ENCODE results near the gene ENOX2.

ENOX2 gene

GRCh38 chrX:130606425-130606824 lies 296.6 kb downstream of the ENOX2 start:
- TF ChIP-seq CTCF (IDR thresholded peaks at IDR 0.05; ENCODE audit: low read depth, low read length, missing control alignments) = no peak
- H3K4me3 ChIP-seq (replicated peaks; ENCODE audit: low read depth, low read length) = no peak overlapping the region
- no peak for DNase-seq (ENCODE audit: extremely low read depth, low read depth)

GRCh38 chrX:130604882-130605281 lies 298.1 kb downstream of the ENOX2 start:
- no peak overlapping the region for H3K4me3 ChIP-seq (replicated peaks; ENCODE audit: low read depth, low read length)
- no peak for DNase-seq (ENCODE audit: extremely low read depth, low read depth)
- no peak for TF ChIP-seq CTCF (IDR thresholded peaks at IDR 0.05; ENCODE audit: low read depth, low read length, missing control alignments)

- no peak for DNase-seq (ENCODE audit: extremely low read depth, low read depth)
- TF ChIP-seq CTCF (IDR thresholded peaks at IDR 0.05; ENCODE audit: low read depth, low read length, missing control alignments) = no peak
- H3K4me3 ChIP-seq (replicated peaks; ENCODE audit: low read depth, low read length) = no peak overlapping the region
These were observed 308.5 kb downstream of the ENOX2 start for GRCh38 chrX:130594453-130594916.

GRCh38 chrX:130593911-130594310 lies 309.1 kb downstream of the ENOX2 start:
- no peak overlapping the region for H3K4me3 ChIP-seq (replicated peaks; ENCODE audit: low read depth, low read length)
- no peak for TF ChIP-seq CTCF (IDR thresholded peaks at IDR 0.05; ENCODE audit: low read depth, low read length, missing control alignments)
- DNase-seq (ENCODE audit: extremely low read depth, low read depth) = no peak

- H3K4me3 ChIP-seq (replicated peaks; ENCODE audit: low read depth, low read length) = no peak overlapping the region
- no peak for DNase-seq (ENCODE audit: extremely low read depth, low read depth)
- no peak for TF ChIP-seq CTCF (IDR thresholded peaks at IDR 0.05; ENCODE audit: low read depth, low read length, missing control alignments)
These were observed 310.8 kb downstream of the ENOX2 start for GRCh38 chrX:130592204-130592603.

GRCh38 chrX:130578906-130579305 lies 324.1 kb downstream of the ENOX2 start:
- no peak overlapping the region for H3K4me3 ChIP-seq (replicated peaks; ENCODE audit: low read depth, low read length)
- DNase-seq (ENCODE audit: extremely low read depth, low read depth) = no peak
- TF ChIP-seq CTCF (IDR thresholded peaks at IDR 0.05; ENCODE audit: low read depth, low read length, missing control alignments) = no peak

- H3K4me3 ChIP-seq (replicated peaks; ENCODE audit: low read depth, low read length) = no peak overlapping the region
- TF ChIP-seq CTCF (IDR thresholded peaks at IDR 0.05; ENCODE audit: low read depth, low read length, missing control alignments) = no peak
- no peak for DNase-seq (ENCODE audit: extremely low read depth, low read depth)
These were observed 325.6 kb downstream of the ENOX2 start for GRCh38 chrX:130577431-130577830.

Measured in HFF-Myc (cell line).